Endothelial cell of umbilical vein (primary cell): ENCODE results near the gene TMEM59L. TPM values are rescaled to one million over a fixed set of nuclear protein-coding genes. Genes with fewer than 3 reads are reported as not detected.

Experiments used
- BruUV-seq: library from RNA; stranded (reverse); fragments of 400-500 nt; replicated peaks from 2 replicates; lab custom pipeline; 2021; lab: Mats Ljungman, UMichigan
- CTCF ChIA-PET: fragments of 300-600, 350-600 bp; sonication (Branson Sonifier 250); formaldehyde crosslinking; loops from one replicate; lab custom pipeline; 2021; ENCODE audit warnings: antibody characterized with exemption, inconsistent platforms; lab: Charles Lee
- POLR2A ChIA-PET: fragments of 300-600, 350-600 bp; sonication (Branson Sonifier 250); formaldehyde crosslinking; loops from one replicate; lab custom pipeline; 2021; ENCODE audit warnings: antibody characterized with exemption, inconsistent platforms; lab: Charles Lee
- DNase-seq: peaks from one replicate; pipeline ENCODE4 v3.0.0-alpha.2; 2011; ENCODE audit warnings: low read depth, low spot score
- FAIRE-seq: peaks from 2 replicates; lab custom pipeline; 2011; peaks lifted over from hg19 to GRCh38; lab: Jason Lieb, UNC
- H2AFZ ChIP-seq: 2 replicates; pipeline ENCODE4 v1.6.0; 2012; ENCODE audit warnings: low read depth, low read length, control low read depth, inconsistent platforms
- H3K27ac ChIP-seq: 2 replicates; pipeline ENCODE4 v1.5.1; 2011; ENCODE audit warnings: low read depth, mild to moderate bottlenecking, control low read depth, low read length, moderate library complexity; ENCODE audit not compliant: insufficient read depth
- H3K27me3 ChIP-seq, 2 experiments: 2 replicates each; pipeline versions ENCODE4 v1.6.0 to v1.6.1; 2011; ENCODE audit warnings: low read length in 2 of 2, mixed read lengths in 1 of 2; ENCODE audit not compliant: control insufficient read depth in 2 of 2, insufficient read depth in 2 of 2
- H3K36me3 ChIP-seq, 2 experiments: 2 replicates in 1 of 2; 3 replicates in 1 of 2; pipeline ENCODE4 v1.5.1; 2011; ENCODE audit warnings: low read length in 2 of 2, mild to moderate bottlenecking in 1 of 2, moderate library complexity in 1 of 2; ENCODE audit not compliant: control insufficient read depth in 2 of 2, insufficient read depth in 2 of 2; ENCODE audit errors: extremely low read depth in 1 of 2
- H3K4me1 ChIP-seq: 3 replicates; pipeline ENCODE4 v1.5.1; 2011; ENCODE audit warnings: mild to moderate bottlenecking, low read length; ENCODE audit not compliant: control insufficient read depth, insufficient read depth; ENCODE audit errors: extremely low read depth
- H3K4me2 ChIP-seq: 2 replicates; pipeline ENCODE4 v1.6.1; 2011; ENCODE audit warnings: low read length, control low read depth, mixed read lengths; ENCODE audit not compliant: insufficient read depth
- H3K4me3 ChIP-seq, 3 experiments: fragments of 200-600 bp in 1 of 3; sonication (generic), shearing (Covaris generic) in 1 of 3; replicated peaks in 1 of 3; 2 replicates each; pipeline ENCODE4 v1.5.1; 2011 to 2016; ENCODE audit warnings: control low read depth in 3 of 3, low read length in 3 of 3, mild to moderate bottlenecking in 2 of 3, inconsistent platforms in 1 of 3, low read depth in 1 of 3, moderate library complexity in 1 of 3; ENCODE audit not compliant: insufficient read depth in 1 of 3
- H3K79me2 ChIP-seq: 2 replicates; pipeline ENCODE4 v1.6.0; 2012; ENCODE audit warnings: low read length, inconsistent platforms; ENCODE audit not compliant: control insufficient read depth, insufficient read depth
- H3K9ac ChIP-seq: replicated peaks from 2 replicates; pipeline ENCODE3; 2011; ENCODE audit warnings: low read length, control low read depth; ENCODE audit not compliant: insufficient read depth; ENCODE audit errors: extremely low read depth
- H3K9me1 ChIP-seq: replicated peaks from 3 replicates; pipeline ENCODE4 v1.6.0; 2011; ENCODE audit warnings: mild to moderate bottlenecking, low read length; ENCODE audit not compliant: control insufficient read depth, insufficient read depth; ENCODE audit errors: extremely low read depth
- H3K9me3 ChIP-seq: replicated peaks from 2 replicates; pipeline ENCODE4 v1.5.1; 2012; ENCODE audit warnings: low read length, inconsistent platforms; ENCODE audit not compliant: control insufficient read depth, insufficient read depth
- H4K20me1 ChIP-seq: replicated peaks from 2 replicates; pipeline ENCODE3; 2011; ENCODE audit warnings: mild to moderate bottlenecking, low read length; ENCODE audit not compliant: control insufficient read depth, insufficient read depth; ENCODE audit errors: extremely low read depth
- EZH2 ChIP-seq: IDR thresholded peaks from 2 replicates; pipeline ENCODE4 v1.6.1; 2012; ENCODE audit warnings: borderline replicate concordance, low read depth, mild to moderate bottlenecking, moderate library complexity, low read length, inconsistent platforms; ENCODE audit not compliant: severe bottlenecking
- FOS ChIP-seq: IDR thresholded peaks from 2 replicates; pipeline ENCODE4 v1.6.1; 2011; ENCODE audit warnings: mild to moderate bottlenecking, low read length, moderate library complexity, borderline replicate concordance; ENCODE audit not compliant: insufficient read depth
- GATA2 ChIP-seq: IDR thresholded peaks from 2 replicates; pipeline ENCODE4 v1.7.0; 2011; ENCODE audit warnings: low read depth, mild to moderate bottlenecking, moderate library complexity, mixed read lengths, low read length; ENCODE audit not compliant: insufficient read length, insufficient read depth
- JUN ChIP-seq: IDR thresholded peaks from 2 replicates; pipeline ENCODE4 v1.6.1; 2011; ENCODE audit warnings: borderline replicate concordance, low read depth; ENCODE audit not compliant: insufficient read length, insufficient read depth
- MYC ChIP-seq: IDR thresholded peaks from one replicate; pipeline ENCODE4 v1.6.1; 2011; ENCODE audit warnings: mild to moderate bottlenecking, low read depth, low read length
- POLR2A ChIP-seq: IDR thresholded peaks from 2 replicates; pipeline ENCODE4 v1.6.1; 2012; ENCODE audit warnings: low read depth, mild to moderate bottlenecking, control low read depth, low read length
- POLR2AphosphoS5 ChIP-seq: IDR thresholded peaks from 2 replicates; pipeline ENCODE4 v1.6.1; 2012; ENCODE audit warnings: low read depth, mild to moderate bottlenecking, control low read depth, low read length, moderate library complexity; ENCODE audit not compliant: insufficient read depth
- dilution Hi-C: fragments of 300-500 bp; cut with MboI; formaldehyde crosslinking; loops from one replicate; pipeline ENCODE4 v1.15.0; 2019; ENCODE audit warnings: low sequenced_read_pairs; ENCODE audit not compliant: extremely low pct_ligation_motif_present
- intact Hi-C: fragments of 100-400 bp; cut with micrococcal nuclease; formaldehyde crosslinking; loops from one replicate; pipeline ENCODE4 v1.10.0; 2022
- polyA plus RNA-seq, 4 experiments: library from polyadenylated mRNA; depleted of rRNA in 3 of 4; stranded (reverse) in 3 of 4; unstranded in 1 of 4; fragments of >200 nt; gene quantifications; 2 replicates each; pipeline versions ENCODE4 v1.2.1 to v1.2.3, GENCODE V29; 2011 to 2012; ENCODE audit warnings: missing spikeins in 1 of 4
- total RNA-seq: library from RNA; stranded (reverse); gene quantifications from 2 replicates; pipeline ENCODE4 v1.2.3, GENCODE V29; 2021
- TF ChIP-seq, protein P1 (sequence below): IDR thresholded peaks from 2 replicates; pipeline ENCODE4 v1.6.1; 2011; ENCODE audit not compliant: insufficient read depth, insufficient read length
- TF ChIP-seq, protein P2 (sequence below), 2 donors: IDR thresholded peaks; 1 replicate in 1 of 2; 2 replicates in 1 of 2; pipeline ENCODE4 v1.5.1; 2011; ENCODE audit warnings: low read length in 2 of 2, mild to moderate bottlenecking in 2 of 2, moderate library complexity in 2 of 2, control low read depth in 1 of 2, inconsistent platforms in 1 of 2, low read depth in 1 of 2; ENCODE audit not compliant: insufficient read depth in 1 of 2; ENCODE audit errors: extremely low read depth in 1 of 2

TMEM59L gene
- total and polyA plus RNA-seq, 2 donors (not counting 3 experiments of a cell fraction or from before 2014, with no cell fraction given) = 0.43 to 0.97 TPM

DNA sequence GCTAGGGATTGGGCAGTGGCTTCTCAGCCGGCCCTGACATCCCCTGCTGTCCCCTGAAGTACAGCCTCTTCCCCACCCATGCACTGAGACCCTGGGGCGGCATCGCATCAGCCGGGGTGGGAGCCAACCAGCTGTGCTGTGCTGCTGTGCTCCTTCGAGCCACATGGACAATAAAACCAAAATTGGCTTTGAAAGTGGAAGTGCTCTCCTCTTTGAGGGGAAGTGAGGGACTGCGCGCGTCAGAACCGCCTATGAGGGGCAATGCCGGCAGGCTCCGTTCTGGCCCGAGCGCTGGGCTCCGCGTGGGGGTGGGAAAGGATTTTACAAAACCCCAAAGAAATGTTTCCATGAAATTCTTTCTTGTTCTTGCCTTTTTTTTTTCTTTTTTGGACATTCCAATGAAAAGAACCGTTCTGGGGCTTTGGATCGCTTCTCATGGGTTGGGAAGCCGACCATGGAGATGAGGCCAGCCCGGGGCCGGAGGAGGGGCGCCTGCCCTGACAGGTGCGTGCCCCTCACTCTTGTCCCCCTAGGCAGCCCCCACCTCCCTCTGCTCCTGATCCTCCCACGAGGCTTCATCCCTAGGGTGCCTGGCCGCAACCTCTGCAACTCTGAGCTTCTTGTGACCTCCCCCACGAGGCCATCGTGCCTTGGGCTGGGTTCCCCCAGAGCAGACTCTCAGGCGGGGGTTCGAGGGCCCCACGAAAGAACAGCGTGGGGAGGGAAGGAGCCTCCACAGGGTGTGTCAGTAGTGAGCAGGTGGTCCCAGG, 46.8 kb downstream of the TMEM59L start:
- no peaks in the 10 kb centered on the region for H3K9me3 ChIP-seq
- H3K4me3 ChIP-seq = no peak overlapping the region
- no TSS peak for BruUV-seq
- no peak overlapping the region for H3K9ac ChIP-seq
- H3K27me3 ChIP-seq = no peaks in the 10 kb centered on the region
- POLR2A ChIA-PET = no interaction called here
- no peaks in the 10 kb centered on the region for H3K79me2 ChIP-seq
- no peaks in the 10 kb centered on the region for H3K36me3 ChIP-seq
- no peak for FAIRE-seq
- no peak overlapping the region for H3K4me2 ChIP-seq
- H3K27ac ChIP-seq = no peak overlapping the region
- CTCF ChIA-PET = no interaction called here
- H2AFZ ChIP-seq = no peak overlapping the region
- H3K4me1 ChIP-seq = peaks cover 3% of the 10 kb centered on the region
- H3K9me1 ChIP-seq = no peaks in the 10 kb centered on the region
- DNase-seq = no peak
- no peaks in the 10 kb centered on the region for H4K20me1 ChIP-seq
- TF ChIP-seq GATA2 (no peak), FOS (no peak), EZH2 (no peak), JUN (no peak), POLR2A (no peak), POLR2AphosphoS5 (no peak), MYC (no peak)
- TF ChIP-seq, protein P1, sequence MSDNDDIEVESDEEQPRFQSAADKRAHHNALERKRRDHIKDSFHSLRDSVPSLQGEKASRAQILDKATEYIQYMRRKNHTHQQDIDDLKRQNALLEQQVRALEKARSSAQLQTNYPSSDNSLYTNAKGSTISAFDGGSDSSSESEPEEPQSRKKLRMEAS = no peak
- TF ChIP-seq, protein P2, sequence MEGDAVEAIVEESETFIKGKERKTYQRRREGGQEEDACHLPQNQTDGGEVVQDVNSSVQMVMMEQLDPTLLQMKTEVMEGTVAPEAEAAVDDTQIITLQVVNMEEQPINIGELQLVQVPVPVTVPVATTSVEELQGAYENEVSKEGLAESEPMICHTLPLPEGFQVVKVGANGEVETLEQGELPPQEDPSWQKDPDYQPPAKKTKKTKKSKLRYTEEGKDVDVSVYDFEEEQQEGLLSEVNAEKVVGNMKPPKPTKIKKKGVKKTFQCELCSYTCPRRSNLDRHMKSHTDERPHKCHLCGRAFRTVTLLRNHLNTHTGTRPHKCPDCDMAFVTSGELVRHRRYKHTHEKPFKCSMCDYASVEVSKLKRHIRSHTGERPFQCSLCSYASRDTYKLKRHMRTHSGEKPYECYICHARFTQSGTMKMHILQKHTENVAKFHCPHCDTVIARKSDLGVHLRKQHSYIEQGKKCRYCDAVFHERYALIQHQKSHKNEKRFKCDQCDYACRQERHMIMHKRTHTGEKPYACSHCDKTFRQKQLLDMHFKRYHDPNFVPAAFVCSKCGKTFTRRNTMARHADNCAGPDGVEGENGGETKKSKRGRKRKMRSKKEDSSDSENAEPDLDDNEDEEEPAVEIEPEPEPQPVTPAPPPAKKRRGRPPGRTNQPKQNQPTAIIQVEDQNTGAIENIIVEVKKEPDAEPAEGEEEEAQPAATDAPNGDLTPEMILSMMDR (IDR thresholded peaks at IDR 0.05; ENCODE audit: extremely low read depth in 1 of 2, insufficient read depth in 1 of 2, low read depth in 1 of 2, low read length in 2 of 2) = no peak
- intact Hi-C loops (loop anchor here (1.0 kb wide), 1 partner anchor 9 kb away; no protein-coding TSS in a partner anchor), dilution Hi-C loops (no loop called here)
